Measurements from ENCODE around the gene EIF2B5.

EIF2B5 gene

GRCh38 chr3:184176377-184177330 is 41.5 kb downstream of the EIF2B5 start:
- H3K4me1 ChIP-seq (ENCODE audit: control insufficient read depth, insufficient read depth, low read length): peaks cover 35% of the 10 kb centered on the region
- H3K9ac ChIP-seq (ENCODE audit: low read length): peak overlapping the region; percentile 97
- H3K4me3 ChIP-seq (ENCODE audit: low read length): peak overlapping the region; percentile 39
- no peaks in the 10 kb centered on the region for H3K9me3 ChIP-seq (ENCODE audit: control insufficient read depth, low read length)
- no peaks in the 10 kb centered on the region for H3K27me3 ChIP-seq (ENCODE audit: control insufficient read depth, insufficient read depth, low read length)
- H3K36me3 ChIP-seq (ENCODE audit: control insufficient read depth, insufficient read depth, low read length): peaks cover 44% of the 10 kb centered on the region

- Histone ChIP-seq H3K4me1 (ENCODE audit: control insufficient read depth, insufficient read depth, low read length) (peaks cover 35% of the 10 kb centered on the region), H3K36me3 (ENCODE audit: control insufficient read depth, insufficient read depth, low read length) (peaks cover 51% of the 10 kb centered on the region), H3K9me3 (ENCODE audit: control insufficient read depth, low read length) (no peaks in the 10 kb centered on the region), H3K9ac (ENCODE audit: low read length) (peak overlapping the region; percentile 97), H3K27me3 (ENCODE audit: control insufficient read depth, insufficient read depth, low read length) (no peaks in the 10 kb centered on the region), H3K4me3 (ENCODE audit: low read length) (no peak overlapping the region)
Measured at GRCh38 chr3:184177331-184177731, 42.2 kb downstream of the EIF2B5 start.

- H3K4me1 ChIP-seq (ENCODE audit: control insufficient read depth, insufficient read depth, low read length): peaks cover 35% of the 10 kb centered on the region
- no peaks in the 10 kb centered on the region for H3K9me3 ChIP-seq (ENCODE audit: control insufficient read depth, low read length)
- no peak overlapping the region for H3K4me3 ChIP-seq (ENCODE audit: low read length)
- no peaks in the 10 kb centered on the region for H3K27me3 ChIP-seq (ENCODE audit: control insufficient read depth, insufficient read depth, low read length)
- no peak overlapping the region for H3K9ac ChIP-seq (ENCODE audit: low read length)
- H3K36me3 ChIP-seq (ENCODE audit: control insufficient read depth, insufficient read depth, low read length): peaks cover 56% of the 10 kb centered on the region
Measured at GRCh38 chr3:184177767-184178306, 42.7 kb downstream of the EIF2B5 start.

GRCh38 chr3:184178521-184179138 is 43.5 kb downstream of the EIF2B5 start:
- no peaks in the 10 kb centered on the region for H3K27me3 ChIP-seq (ENCODE audit: control insufficient read depth, insufficient read depth, low read length)
- no peak overlapping the region for H3K4me3 ChIP-seq (ENCODE audit: low read length)
- peaks cover 58% of the 10 kb centered on the region for H3K36me3 ChIP-seq (ENCODE audit: control insufficient read depth, insufficient read depth, low read length)
- H3K9me3 ChIP-seq (ENCODE audit: control insufficient read depth, low read length): no peaks in the 10 kb centered on the region
- peaks cover 35% of the 10 kb centered on the region for H3K4me1 ChIP-seq (ENCODE audit: control insufficient read depth, insufficient read depth, low read length)
- no peak overlapping the region for H3K9ac ChIP-seq (ENCODE audit: low read length)

GRCh38 chr3:184180165-184180564 is 45.0 kb downstream of the EIF2B5 start:
- Histone ChIP-seq H3K27me3 (ENCODE audit: control insufficient read depth, insufficient read depth, low read length) (no peaks in the 10 kb centered on the region), H3K9me3 (ENCODE audit: control insufficient read depth, low read length) (no peaks in the 10 kb centered on the region), H3K9ac (ENCODE audit: low read length) (no peak overlapping the region), H3K36me3 (ENCODE audit: control insufficient read depth, insufficient read depth, low read length) (peaks cover 58% of the 10 kb centered on the region), H3K4me3 (ENCODE audit: low read length) (no peak overlapping the region), H3K4me1 (ENCODE audit: control insufficient read depth, insufficient read depth, low read length) (peaks cover 36% of the 10 kb centered on the region)

GRCh38 chr3:184181596-184181995 is 46.4 kb downstream of the EIF2B5 start:
- H3K27me3 ChIP-seq (ENCODE audit: control insufficient read depth, insufficient read depth, low read length): no peaks in the 10 kb centered on the region
- H3K4me1 ChIP-seq (ENCODE audit: control insufficient read depth, insufficient read depth, low read length): peaks cover 29% of the 10 kb centered on the region
- no peaks in the 10 kb centered on the region for H3K9me3 ChIP-seq (ENCODE audit: control insufficient read depth, low read length)
- H3K36me3 ChIP-seq (ENCODE audit: control insufficient read depth, insufficient read depth, low read length): peaks cover 58% of the 10 kb centered on the region
- no peak overlapping the region for H3K9ac ChIP-seq (ENCODE audit: low read length)
- H3K4me3 ChIP-seq (ENCODE audit: low read length): no peak overlapping the region

- Histone ChIP-seq H3K4me3 (ENCODE audit: low read length) (no peak overlapping the region), H3K36me3 (ENCODE audit: control insufficient read depth, insufficient read depth, low read length) (peaks cover 40% of the 10 kb centered on the region), H3K9me3 (ENCODE audit: control insufficient read depth, low read length) (no peaks in the 10 kb centered on the region), H3K9ac (ENCODE audit: low read length) (no peak overlapping the region), H3K27me3 (ENCODE audit: control insufficient read depth, insufficient read depth, low read length) (no peaks in the 10 kb centered on the region), H3K4me1 (ENCODE audit: control insufficient read depth, insufficient read depth, low read length) (peaks cover 17% of the 10 kb centered on the region)
Measured at GRCh38 chr3:184183679-184184078, 48.5 kb downstream of the EIF2B5 start.

- Histone ChIP-seq H3K4me1 (ENCODE audit: control insufficient read depth, insufficient read depth, low read length) (peaks cover 15% of the 10 kb centered on the region), H3K36me3 (ENCODE audit: control insufficient read depth, insufficient read depth, low read length) (peaks cover 36% of the 10 kb centered on the region), H3K27me3 (ENCODE audit: control insufficient read depth, insufficient read depth, low read length) (no peaks in the 10 kb centered on the region), H3K4me3 (ENCODE audit: low read length) (no peak overlapping the region), H3K9me3 (ENCODE audit: control insufficient read depth, low read length) (no peaks in the 10 kb centered on the region), H3K9ac (ENCODE audit: low read length) (no peak overlapping the region)
Measured at GRCh38 chr3:184184546-184185230, 49.5 kb downstream of the EIF2B5 start.

- H3K4me3 ChIP-seq (ENCODE audit: low read length): peak overlapping the region; percentile 43
- H3K9ac ChIP-seq (ENCODE audit: low read length): peak overlapping the region; percentile 70
- no peaks in the 10 kb centered on the region for H3K27me3 ChIP-seq (ENCODE audit: control insufficient read depth, insufficient read depth, low read length)
- peaks cover 15% of the 10 kb centered on the region for H3K4me1 ChIP-seq (ENCODE audit: control insufficient read depth, insufficient read depth, low read length)
- peaks cover 31% of the 10 kb centered on the region for H3K36me3 ChIP-seq (ENCODE audit: control insufficient read depth, insufficient read depth, low read length)
- H3K9me3 ChIP-seq (ENCODE audit: control insufficient read depth, low read length): no peaks in the 10 kb centered on the region
Measured at GRCh38 chr3:184185461-184186183, 50.5 kb downstream of the EIF2B5 start.

- Histone ChIP-seq H3K4me3 (ENCODE audit: low read length) (peak within 1 kb of the TSS; percentile 43), H3K4me1 (ENCODE audit: control insufficient read depth, insufficient read depth, low read length) (peaks cover 15% of the 10 kb centered on the region), H3K9me3 (ENCODE audit: control insufficient read depth, low read length) (no peaks in the 10 kb centered on the region), H3K9ac (ENCODE audit: low read length) (peak within 1 kb of the TSS; percentile 70), H3K36me3 (ENCODE audit: control insufficient read depth, insufficient read depth, low read length) (peaks cover 24% of the 10 kb centered on the region), H3K27me3 (ENCODE audit: control insufficient read depth, insufficient read depth, low read length) (no peaks in the 10 kb centered on the region)
Measured at GRCh38 chr3:184186184-184186901, 51.2 kb downstream of the EIF2B5 start, which contains the start of gene ABCF3. TSS of gene ABCF3 (plus strand) at chr3:184186199. CDS start at chr3:184186208, 9 bp downstream.

GRCh38 chr3:184186902-184187207 is 51.7 kb downstream of the EIF2B5 start:
- no peaks in the 10 kb centered on the region for H3K9me3 ChIP-seq (ENCODE audit: control insufficient read depth, low read length)
- H3K9ac ChIP-seq (ENCODE audit: low read length): peak overlapping the region; percentile 70
- no peaks in the 10 kb centered on the region for H3K27me3 ChIP-seq (ENCODE audit: control insufficient read depth, insufficient read depth, low read length)
- H3K4me1 ChIP-seq (ENCODE audit: control insufficient read depth, insufficient read depth, low read length): peaks cover 15% of the 10 kb centered on the region
- H3K36me3 ChIP-seq (ENCODE audit: control insufficient read depth, insufficient read depth, low read length): peaks cover 19% of the 10 kb centered on the region
- H3K4me3 ChIP-seq (ENCODE audit: low read length): peak overlapping the region; percentile 43
